GM23338 (cell line): ENCODE measurements around the gene GRIA3. TPM values are rescaled to one million over a fixed set of nuclear protein-coding genes. Genes with fewer than 3 reads are reported as not detected.

Experiments
- ATAC-seq: fragments of 200-7000 bp; cut with Tn5 transposase; 3 replicates; pipeline ENCODE4 v1.9.1; 2020
- DNase-seq: peaks from one replicate; pipeline ENCODE4 v3.0.0-alpha.2; 2015; ENCODE audit warnings: low spot score
- H2AFZ ChIP-seq: fragments of 200-600 bp; sonication (generic); 2 replicates; pipeline ENCODE4 v1.8.0; 2016; ENCODE audit warnings: antibody characterized with exemption, mild to moderate bottlenecking, moderate library complexity
- H3F3A ChIP-seq: fragments of 200-600 bp; sonication (generic); replicated peaks from 2 replicates; pipeline ENCODE4 v1.8.0; 2017; ENCODE audit warnings: antibody characterized with exemption, mixed run types, low read depth
- H3K27ac ChIP-seq: fragments of 200-600 bp; sonication (generic); 2 replicates; pipeline ENCODE4 v1.6.1; 2016; ENCODE audit warnings: low read depth
- H3K27me3 ChIP-seq: fragments of 200-600 bp; sonication (generic); 2 replicates; pipeline ENCODE4 v1.8.0; 2016; ENCODE audit warnings: mild to moderate bottlenecking, mixed run types, moderate library complexity; ENCODE audit not compliant: insufficient read depth
- H3K36me3 ChIP-seq: fragments of 200-600 bp; sonication (generic); 2 replicates; pipeline ENCODE4 v1.8.0; 2016; ENCODE audit warnings: mild to moderate bottlenecking; ENCODE audit not compliant: insufficient read depth
- H3K4me1 ChIP-seq: fragments of 200-600 bp; sonication (generic); 2 replicates; pipeline ENCODE4 v1.8.0; 2016; ENCODE audit warnings: mild to moderate bottlenecking, moderate library complexity; ENCODE audit not compliant: insufficient read depth
- H3K4me2 ChIP-seq: fragments of 200-600 bp; sonication (generic); 2 replicates; pipeline ENCODE4 v1.7.1; 2017; ENCODE audit warnings: mixed run types
- H3K4me3 ChIP-seq: fragments of 200-600 bp; sonication (generic); 2 replicates; pipeline ENCODE4 v1.6.1; 2016; ENCODE audit warnings: mixed run types
- H3K79me2 ChIP-seq: fragments of 200-600 bp; sonication (generic); replicated peaks from 2 replicates; pipeline ENCODE4 v1.8.0; 2017; ENCODE audit warnings: mild to moderate bottlenecking; ENCODE audit not compliant: insufficient read depth
- H3K9me2 ChIP-seq: fragments of 200-600 bp; sonication (generic); 2 replicates; pipeline ENCODE4 v1.8.0; 2017; ENCODE audit not compliant: insufficient read depth
- H4K20me1 ChIP-seq: fragments of 200-600 bp; sonication (generic); replicated peaks from 2 replicates; pipeline ENCODE4 v1.8.0; 2017; ENCODE audit warnings: mild to moderate bottlenecking; ENCODE audit not compliant: insufficient read depth
- H3K27ac Mint-ChIP-seq: 2 replicates; pipeline ENCODE4 v1.8.0; 2020; ENCODE audit warnings: inconsistent platforms, mild to moderate bottlenecking, moderate library complexity, mixed read lengths
- H3K27me3 Mint-ChIP-seq: 3 replicates; pipeline ENCODE4 v1.8.0; 2022; ENCODE audit warnings: low read depth, mild to moderate bottlenecking, moderate library complexity, mixed read lengths, inconsistent platforms; ENCODE audit not compliant: insufficient read depth, poor library complexity
- H3K36me3 Mint-ChIP-seq: 3 replicates; pipeline ENCODE4 v1.8.0; 2021; ENCODE audit warnings: low read depth, mild to moderate bottlenecking, inconsistent platforms, moderate library complexity, mixed read lengths
- H3K4me1 Mint-ChIP-seq: 3 replicates; pipeline ENCODE4 v1.8.0; 2020; ENCODE audit warnings: mild to moderate bottlenecking, inconsistent platforms, mixed read lengths
- H3K4me3 Mint-ChIP-seq: 3 replicates; pipeline ENCODE4 v1.8.0; 2021; ENCODE audit warnings: moderate library complexity, mild to moderate bottlenecking, inconsistent platforms, mixed read lengths
- H3K9me3 Mint-ChIP-seq: 3 replicates; pipeline ENCODE4 v1.8.0; 2020; ENCODE audit warnings: moderate library complexity, mild to moderate bottlenecking, inconsistent platforms, mixed read lengths
- CREB1 ChIP-seq: fragments of 250-450 bp; sonication (Bioruptor Pico); IDR thresholded peaks from 2 replicates; pipeline ENCODE4 v1.5.0; 2020; ENCODE audit warnings: low read depth, mild to moderate bottlenecking, moderate library complexity
- CTCF ChIP-seq, 2 experiments: fragments of 200-600 bp in 1 of 2; sonication (generic) in 1 of 2; conservative IDR thresholded peaks; 2 replicates each; pipeline versions ENCODE4 v1.5.1 to v1.6.1; 2016 to 2017; ENCODE audit warnings: antibody characterized with exemption in 2 of 2, low read depth in 2 of 2, mild to moderate bottlenecking in 2 of 2, moderate library complexity in 1 of 2
- ETS1 ChIP-seq: IDR thresholded peaks from 2 replicates; pipeline ENCODE4 v1.6.1; 2016; ENCODE audit warnings: antibody characterized with exemption
- EZH2 ChIP-seq: fragments of 200-600 bp; sonication (generic); IDR thresholded peaks from one replicate; pipeline ENCODE4 v1.8.0; 2017; ENCODE audit warnings: antibody characterized with exemption, mild to moderate bottlenecking, low read depth; ENCODE audit not compliant: unreplicated experiment
- EZH2phosphoT487 ChIP-seq: fragments of 200-600 bp; sonication (generic); IDR thresholded peaks from one replicate; pipeline ENCODE4 v1.8.1; 2018; ENCODE audit warnings: antibody characterized with exemption; ENCODE audit not compliant: unreplicated experiment
- POLR2AphosphoS5 ChIP-seq: IDR thresholded peaks from 2 replicates; pipeline ENCODE4 v1.6.1; 2016; ENCODE audit warnings: antibody characterized with exemption, low read depth
- STAT1 ChIP-seq: IDR thresholded peaks from one replicate; pipeline ENCODE4 v1.6.1; 2016; ENCODE audit warnings: antibody characterized with exemption; ENCODE audit not compliant: unreplicated experiment
- polyA plus RNA-seq: library from polyadenylated mRNA; unstranded; fragments of >200 nt; fragmentation: Nextera tagmentation; extraction: Ambion mirVana; gene quantifications from 2 replicates; pipeline ENCODE4 v1.2.1, GENCODE V29; 2016
- total RNA-seq: library from RNA; depleted of rRNA; stranded (reverse); fragments of >200 nt; shearing (Covaris generic); gene quantifications from 2 replicates; pipeline ENCODE4 v1.2.3, GENCODE V29; 2014

GRIA3 gene
- total and polyA plus RNA-seq, 2 experiments from 2014 or later: 2.7 to 5.6 TPM

- TF ChIP-seq EZH2phosphoT487: no peak
- TF ChIP-seq STAT1: no peak
Measured at GRCh38 chrX:123399709-123400108, 215.6 kb downstream of the GRIA3 start (continued).

GRCh38 chrX:123405231-123405630, 221.2 kb downstream of the GRIA3 start:
- Histone ChIP-seq H3K36me3 (no peaks in the 10 kb centered on the region), H3K4me2 (no peak overlapping the region), H3K4me1 (peaks cover 10% of the 10 kb centered on the region), H3K9me2 (no peaks in the 10 kb centered on the region), H2AFZ (no peak overlapping the region), H3K27me3 (no peaks in the 10 kb centered on the region), H3K4me3 (no peak overlapping the region), H3K79me2 (no peaks in the 10 kb centered on the region), H4K20me1 (no peaks in the 10 kb centered on the region), H3K27ac (no peak overlapping the region), H3F3A (no peaks in the 10 kb centered on the region)
- peaks cover 2% of the 10 kb centered on the region for H3K27me3 Mint-ChIP-seq
- ATAC-seq (no peak), DNase-seq (no peak)
- H3K36me3 Mint-ChIP-seq: no peaks in the 10 kb centered on the region
- peaks cover 15% of the 10 kb centered on the region for H3K4me1 Mint-ChIP-seq
- TF ChIP-seq ETS1 (no peak), POLR2AphosphoS5 (no peak), CREB1 (CRISPR knock-in tag) (no peak), STAT1 (no peak), CTCF (conservative IDR thresholded peaks at IDR 0.05; ENCODE audit: low read depth in 2 of 2) (no peak)
- no peak overlapping the region for H3K4me3 Mint-ChIP-seq
- H3K9me3 Mint-ChIP-seq: no peaks in the 10 kb centered on the region
- peak overlapping the region; percentile 4; the same call in 1 of the 2 replicates for H3K27ac Mint-ChIP-seq

DNA sequence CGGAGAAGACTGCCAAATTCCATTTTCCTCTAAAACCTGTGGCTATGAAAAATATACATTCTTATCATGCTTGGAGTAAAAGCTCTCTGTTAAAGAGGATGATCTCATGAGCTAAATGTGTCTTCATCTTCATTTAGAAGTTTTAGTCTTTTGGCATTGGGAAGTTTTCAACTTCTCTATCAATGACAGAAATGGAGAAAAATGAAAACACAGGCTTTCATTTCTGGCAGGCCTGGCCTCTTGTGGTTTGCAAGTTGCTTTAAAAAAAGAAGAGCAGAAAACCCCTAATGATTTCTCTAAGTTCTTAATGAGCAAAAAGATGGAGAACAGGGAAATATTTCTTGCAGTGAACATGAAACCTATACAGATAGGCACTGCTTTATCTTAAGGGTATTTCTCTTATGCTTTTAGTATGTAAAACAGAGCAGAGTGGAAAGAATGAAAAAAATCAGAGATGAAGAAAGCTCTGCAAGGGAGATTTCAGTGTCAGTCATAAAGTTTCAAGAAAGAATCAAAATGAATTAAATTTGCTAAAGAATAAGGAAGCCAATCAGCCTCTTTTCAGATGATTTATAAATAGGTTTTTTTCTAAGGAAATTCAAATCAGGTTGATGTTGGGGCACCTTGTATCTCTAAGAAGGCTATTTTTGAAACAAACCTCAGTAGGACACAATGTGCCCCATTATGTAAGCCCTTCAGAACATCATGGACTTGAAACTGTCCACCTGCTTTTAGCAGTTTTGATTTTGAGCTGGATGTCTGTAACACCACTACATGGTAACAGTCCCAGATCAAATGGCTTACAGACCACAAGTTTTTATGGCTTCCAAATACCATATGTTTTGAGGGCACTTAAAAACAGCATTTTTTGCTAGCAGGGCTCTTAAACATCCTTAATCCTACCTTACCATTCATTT, 225.0 kb downstream of the GRIA3 start:
- Histone ChIP-seq H3K27ac (no peak overlapping the region), H2AFZ (no peak overlapping the region), H3K4me2 (no peak overlapping the region), H4K20me1 (no peaks in the 10 kb centered on the region), H3K79me2 (no peaks in the 10 kb centered on the region), H3K36me3 (no peaks in the 10 kb centered on the region), H3K4me3 (no peak overlapping the region), H3K4me1 (peaks cover 10% of the 10 kb centered on the region), H3K27me3 (no peaks in the 10 kb centered on the region), H3K9me2 (no peaks in the 10 kb centered on the region), H3F3A (no peaks in the 10 kb centered on the region)
- Mint-ChIP-seq H3K9me3 (no peaks in the 10 kb centered on the region; the same call in 2 of the 3 replicates), H3K4me3 (no peak overlapping the region), H3K4me1 (peaks cover 14% of the 10 kb centered on the region), H3K27ac (no peak overlapping the region), H3K27me3 (peaks cover 2% of the 10 kb centered on the region), H3K36me3 (no peaks in the 10 kb centered on the region)
- TF ChIP-seq CREB1 (CRISPR knock-in tag) (no peak), ETS1 (no peak), EZH2 (no peak)
- ATAC-seq (no peak), DNase-seq (no peak)
